GM23338 (cell line): ENCODE measurements around the gene RNF215. TPM values are rescaled to one million over a fixed set of nuclear protein-coding genes. Genes with fewer than 3 reads are reported as not detected.

Experiments
- ATAC-seq: fragments of 200-7000 bp; cut with Tn5 transposase; 3 replicates; pipeline ENCODE4 v1.9.1; 2020
- DNase-seq: peaks from one replicate; pipeline ENCODE4 v3.0.0-alpha.2; 2015; ENCODE audit warnings: low spot score
- H2AFZ ChIP-seq: fragments of 200-600 bp; sonication (generic); 2 replicates; pipeline ENCODE4 v1.8.0; 2016; ENCODE audit warnings: antibody characterized with exemption, mild to moderate bottlenecking, moderate library complexity
- H3F3A ChIP-seq: fragments of 200-600 bp; sonication (generic); replicated peaks from 2 replicates; pipeline ENCODE4 v1.8.0; 2017; ENCODE audit warnings: antibody characterized with exemption, mixed run types, low read depth
- H3K27ac ChIP-seq: fragments of 200-600 bp; sonication (generic); 2 replicates; pipeline ENCODE4 v1.6.1; 2016; ENCODE audit warnings: low read depth
- H3K27me3 ChIP-seq: fragments of 200-600 bp; sonication (generic); 2 replicates; pipeline ENCODE4 v1.8.0; 2016; ENCODE audit warnings: mild to moderate bottlenecking, mixed run types, moderate library complexity; ENCODE audit not compliant: insufficient read depth
- H3K36me3 ChIP-seq: fragments of 200-600 bp; sonication (generic); 2 replicates; pipeline ENCODE4 v1.8.0; 2016; ENCODE audit warnings: mild to moderate bottlenecking; ENCODE audit not compliant: insufficient read depth
- H3K4me1 ChIP-seq: fragments of 200-600 bp; sonication (generic); 2 replicates; pipeline ENCODE4 v1.8.0; 2016; ENCODE audit warnings: mild to moderate bottlenecking, moderate library complexity; ENCODE audit not compliant: insufficient read depth
- H3K4me2 ChIP-seq: fragments of 200-600 bp; sonication (generic); 2 replicates; pipeline ENCODE4 v1.7.1; 2017; ENCODE audit warnings: mixed run types
- H3K4me3 ChIP-seq: fragments of 200-600 bp; sonication (generic); 2 replicates; pipeline ENCODE4 v1.6.1; 2016; ENCODE audit warnings: mixed run types
- H3K79me2 ChIP-seq: fragments of 200-600 bp; sonication (generic); replicated peaks from 2 replicates; pipeline ENCODE4 v1.8.0; 2017; ENCODE audit warnings: mild to moderate bottlenecking; ENCODE audit not compliant: insufficient read depth
- H3K9me2 ChIP-seq: fragments of 200-600 bp; sonication (generic); 2 replicates; pipeline ENCODE4 v1.8.0; 2017; ENCODE audit not compliant: insufficient read depth
- H4K20me1 ChIP-seq: fragments of 200-600 bp; sonication (generic); replicated peaks from 2 replicates; pipeline ENCODE4 v1.8.0; 2017; ENCODE audit warnings: mild to moderate bottlenecking; ENCODE audit not compliant: insufficient read depth
- H3K27ac Mint-ChIP-seq: 2 replicates; pipeline ENCODE4 v1.8.0; 2020; ENCODE audit warnings: inconsistent platforms, mild to moderate bottlenecking, moderate library complexity, mixed read lengths
- H3K27me3 Mint-ChIP-seq: 3 replicates; pipeline ENCODE4 v1.8.0; 2022; ENCODE audit warnings: low read depth, mild to moderate bottlenecking, moderate library complexity, mixed read lengths, inconsistent platforms; ENCODE audit not compliant: insufficient read depth, poor library complexity
- H3K36me3 Mint-ChIP-seq: 3 replicates; pipeline ENCODE4 v1.8.0; 2021; ENCODE audit warnings: low read depth, mild to moderate bottlenecking, inconsistent platforms, moderate library complexity, mixed read lengths
- H3K4me1 Mint-ChIP-seq: 3 replicates; pipeline ENCODE4 v1.8.0; 2020; ENCODE audit warnings: mild to moderate bottlenecking, inconsistent platforms, mixed read lengths
- H3K4me3 Mint-ChIP-seq: 3 replicates; pipeline ENCODE4 v1.8.0; 2021; ENCODE audit warnings: moderate library complexity, mild to moderate bottlenecking, inconsistent platforms, mixed read lengths
- H3K9me3 Mint-ChIP-seq: 3 replicates; pipeline ENCODE4 v1.8.0; 2020; ENCODE audit warnings: moderate library complexity, mild to moderate bottlenecking, inconsistent platforms, mixed read lengths
- CREB1 ChIP-seq: fragments of 250-450 bp; sonication (Bioruptor Pico); IDR thresholded peaks from 2 replicates; pipeline ENCODE4 v1.5.0; 2020; ENCODE audit warnings: low read depth, mild to moderate bottlenecking, moderate library complexity
- ETS1 ChIP-seq: IDR thresholded peaks from 2 replicates; pipeline ENCODE4 v1.6.1; 2016; ENCODE audit warnings: antibody characterized with exemption
- REST ChIP-seq: IDR thresholded peaks from one replicate; pipeline ENCODE4 v1.6.1; 2018; ENCODE audit warnings: antibody characterized with exemption; ENCODE audit not compliant: unreplicated experiment
- STAT1 ChIP-seq: IDR thresholded peaks from one replicate; pipeline ENCODE4 v1.6.1; 2016; ENCODE audit warnings: antibody characterized with exemption; ENCODE audit not compliant: unreplicated experiment
- polyA plus RNA-seq: library from polyadenylated mRNA; unstranded; fragments of >200 nt; fragmentation: Nextera tagmentation; extraction: Ambion mirVana; gene quantifications from 2 replicates; pipeline ENCODE4 v1.2.1, GENCODE V29; 2016
- total RNA-seq: library from RNA; depleted of rRNA; stranded (reverse); fragments of >200 nt; shearing (Covaris generic); gene quantifications from 2 replicates; pipeline ENCODE4 v1.2.3, GENCODE V29; 2014
- TF ChIP-seq, protein P1 (sequence below): fragments of 250-450 bp; sonication (Bioruptor Pico); IDR thresholded peaks from 2 replicates; pipeline ENCODE4 v1.5.0; 2020; ENCODE audit warnings: mild to moderate bottlenecking, moderate library complexity

The RNF215 gene
- total and polyA plus RNA-seq, 2 experiments from 2014 or later, result 3.3 to 13.9 TPM

GRCh38 chr22:30393885-30394284 lies 6.7 kb upstream of the RNF215 start:
- H3K36me3 Mint-ChIP-seq, result peaks cover 4% of the 10 kb centered on the region
- no peak overlapping the region for H3K4me3 ChIP-seq
- H3K9me2 ChIP-seq, result no peaks in the 10 kb centered on the region
- peaks cover 34% of the 10 kb centered on the region for H3K27me3 ChIP-seq
- H3K27ac Mint-ChIP-seq, result no peak overlapping the region
- H3K4me1 Mint-ChIP-seq, result peaks cover 34% of the 10 kb centered on the region
- no peaks in the 10 kb centered on the region for H3F3A ChIP-seq
- no peak for ATAC-seq
- peaks cover 22% of the 10 kb centered on the region for H3K4me1 ChIP-seq
- H3K4me3 Mint-ChIP-seq, result no peak overlapping the region
- no peak for DNase-seq
- no peak overlapping the region for H3K4me2 ChIP-seq
- no peak overlapping the region for H3K27ac ChIP-seq
- no peaks in the 10 kb centered on the region for H3K79me2 ChIP-seq
- H4K20me1 ChIP-seq, result no peaks in the 10 kb centered on the region
- peaks cover 16% of the 10 kb centered on the region for H3K9me3 Mint-ChIP-seq
- no peaks in the 10 kb centered on the region for H3K36me3 ChIP-seq
- no peak overlapping the region for H2AFZ ChIP-seq
- H3K27me3 Mint-ChIP-seq, result peaks cover 40% of the 10 kb centered on the region
- TF ChIP-seq ETS1 (no peak), CREB1 (CRISPR knock-in tag) (no peak), STAT1 (no peak), REST (no peak)
- TF ChIP-seq, protein P1, sequence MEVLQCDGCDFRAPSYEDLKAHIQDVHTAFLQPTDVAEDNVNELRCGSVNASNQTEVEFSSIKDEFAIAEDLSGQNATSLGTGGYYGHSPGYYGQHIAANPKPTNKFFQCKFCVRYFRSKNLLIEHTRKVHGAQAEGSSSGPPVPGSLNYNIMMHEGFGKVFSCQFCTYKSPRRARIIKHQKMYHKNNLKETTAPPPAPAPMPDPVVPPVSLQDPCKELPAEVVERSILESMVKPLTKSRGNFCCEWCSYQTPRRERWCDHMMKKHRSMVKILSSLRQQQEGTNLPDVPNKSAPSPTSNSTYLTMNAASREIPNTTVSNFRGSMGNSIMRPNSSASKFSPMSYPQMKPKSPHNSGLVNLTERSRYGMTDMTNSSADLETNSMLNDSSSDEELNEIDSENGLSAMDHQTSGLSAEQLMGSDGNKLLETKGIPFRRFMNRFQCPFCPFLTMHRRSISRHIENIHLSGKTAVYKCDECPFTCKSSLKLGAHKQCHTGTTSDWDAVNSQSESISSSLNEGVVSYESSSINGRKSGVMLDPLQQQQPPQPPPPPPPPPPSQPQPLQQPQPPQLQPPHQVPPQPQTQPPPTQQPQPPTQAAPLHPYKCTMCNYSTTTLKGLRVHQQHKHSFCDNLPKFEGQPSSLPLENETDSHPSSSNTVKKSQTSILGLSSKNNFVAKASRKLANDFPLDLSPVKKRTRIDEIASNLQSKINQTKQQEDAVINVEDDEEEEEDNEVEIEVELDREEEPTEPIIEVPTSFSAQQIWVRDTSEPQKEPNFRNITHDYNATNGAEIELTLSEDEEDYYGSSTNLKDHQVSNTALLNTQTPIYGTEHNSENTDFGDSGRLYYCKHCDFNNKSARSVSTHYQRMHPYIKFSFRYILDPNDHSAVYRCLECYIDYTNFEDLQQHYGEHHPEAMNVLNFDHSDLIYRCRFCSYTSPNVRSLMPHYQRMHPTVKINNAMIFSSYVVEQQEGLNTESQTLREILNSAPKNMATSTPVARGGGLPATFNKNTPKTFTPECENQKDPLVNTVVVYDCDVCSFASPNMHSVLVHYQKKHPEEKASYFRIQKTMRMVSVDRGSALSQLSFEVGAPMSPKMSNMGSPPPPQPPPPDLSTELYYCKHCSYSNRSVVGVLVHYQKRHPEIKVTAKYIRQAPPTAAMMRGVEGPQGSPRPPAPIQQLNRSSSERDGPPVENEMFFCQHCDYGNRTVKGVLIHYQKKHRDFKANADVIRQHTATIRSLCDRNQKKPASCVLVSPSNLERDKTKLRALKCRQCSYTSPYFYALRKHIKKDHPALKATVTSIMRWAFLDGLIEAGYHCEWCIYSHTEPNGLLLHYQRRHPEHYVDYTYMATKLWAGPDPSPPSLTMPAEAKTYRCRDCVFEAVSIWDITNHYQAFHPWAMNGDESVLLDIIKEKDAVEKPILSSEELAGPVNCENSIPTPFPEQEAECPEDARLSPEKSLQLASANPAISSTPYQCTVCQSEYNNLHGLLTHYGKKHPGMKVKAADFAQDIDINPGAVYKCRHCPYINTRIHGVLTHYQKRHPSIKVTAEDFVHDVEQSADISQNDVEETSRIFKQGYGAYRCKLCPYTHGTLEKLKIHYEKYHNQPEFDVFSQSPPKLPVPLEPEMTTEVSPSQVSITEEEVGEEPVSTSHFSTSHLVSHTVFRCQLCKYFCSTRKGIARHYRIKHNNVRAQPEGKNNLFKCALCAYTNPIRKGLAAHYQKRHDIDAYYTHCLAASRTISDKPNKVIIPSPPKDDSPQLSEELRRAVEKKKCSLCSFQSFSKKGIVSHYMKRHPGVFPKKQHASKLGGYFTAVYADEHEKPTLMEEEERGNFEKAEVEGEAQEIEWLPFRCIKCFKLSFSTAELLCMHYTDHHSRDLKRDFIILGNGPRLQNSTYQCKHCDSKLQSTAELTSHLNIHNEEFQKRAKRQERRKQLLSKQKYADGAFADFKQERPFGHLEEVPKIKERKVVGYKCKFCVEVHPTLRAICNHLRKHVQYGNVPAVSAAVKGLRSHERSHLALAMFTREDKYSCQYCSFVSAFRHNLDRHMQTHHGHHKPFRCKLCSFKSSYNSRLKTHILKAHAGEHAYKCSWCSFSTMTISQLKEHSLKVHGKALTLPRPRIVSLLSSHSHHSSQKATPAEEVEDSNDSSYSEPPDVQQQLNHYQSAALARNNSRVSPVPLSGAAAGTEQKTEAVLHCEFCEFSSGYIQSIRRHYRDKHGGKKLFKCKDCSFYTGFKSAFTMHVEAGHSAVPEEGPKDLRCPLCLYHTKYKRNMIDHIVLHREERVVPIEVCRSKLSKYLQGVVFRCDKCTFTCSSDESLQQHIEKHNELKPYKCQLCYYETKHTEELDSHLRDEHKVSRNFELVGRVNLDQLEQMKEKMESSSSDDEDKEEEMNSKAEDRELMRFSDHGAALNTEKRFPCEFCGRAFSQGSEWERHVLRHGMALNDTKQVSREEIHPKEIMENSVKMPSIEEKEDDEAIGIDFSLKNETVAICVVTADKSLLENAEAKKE (CRISPR knock-in tag), result no peak
